ENCODE results near the gene DNM3. TPM values are rescaled to one million over a fixed set of nuclear protein-coding genes. Genes with fewer than 3 reads are reported as not detected.

DNM3 gene
- total RNA-seq, 1 experiment from 2014 or later: 2.7 TPM

- no CpG with 5 or more reads among the region's 2 CpGs for WGBS (ENCODE audit: extremely low coverage, insufficient read length, low lambda C conversion rate)
Measured at GRCh38 chr1:171922999-171923398, 81.7 kb downstream of the DNM3 start.

More at GRCh38 chr1:171922999-171923398, 81.7 kb downstream of the DNM3 start:
- no peak overlapping the region for H4K5ac ChIP-seq (ENCODE audit: insufficient read length, low read depth, low read length)
- H3K27me3 Mint-ChIP-seq (ENCODE audit: low read depth): no peaks in the 10 kb centered on the region
- H3T11ph ChIP-seq (ENCODE audit: low read length): no peak overlapping the region
- no peak overlapping the region for H3K4ac ChIP-seq (ENCODE audit: low read depth, low read length)
- no peaks in the 10 kb centered on the region for H3K79me2 ChIP-seq (ENCODE audit: insufficient read depth, low read length)
- H3K9ac ChIP-seq (ENCODE audit: extremely low read depth, insufficient read length, low read length): no peak overlapping the region
- no peaks in the 10 kb centered on the region for H4K20me1 ChIP-seq (ENCODE audit: control insufficient read depth, insufficient read depth, insufficient read length)
- H3K4me3 Mint-ChIP-seq: no peak overlapping the region
- H2AK5ac ChIP-seq (ENCODE audit: insufficient read length, low read length): no peak overlapping the region
- H3K36me3 Mint-ChIP-seq (ENCODE audit: insufficient read depth in 1 of 3, low read depth in 3 of 3): peaks cover 0 to 3% (median 3%) of the 10 kb centered on the region in 3 experiments; a peak in 3 of 7 replicates
- no peaks in the 10 kb centered on the region for H3K9me3 ChIP-seq (ENCODE audit: control insufficient read depth, low read depth, low read length)
- H2BK15ac ChIP-seq (ENCODE audit: low read depth, low read length): no peak overlapping the region
- no peak overlapping the region for H3K18ac ChIP-seq (ENCODE audit: insufficient read length, low read depth, low read length)
- no peaks in the 10 kb centered on the region for H3K23me2 ChIP-seq (ENCODE audit: insufficient read length, low read depth, low read length, poor library complexity, severe bottlenecking)
- H3K4me1 ChIP-seq (ENCODE audit: insufficient read depth, low read length): no peaks in the 10 kb centered on the region
- peaks cover 0 to 5% of the 10 kb centered on the region in 2 experiments; a peak in 2 of 4 replicates for H3K4me1 Mint-ChIP-seq
- no peak overlapping the region for H2BK5ac ChIP-seq (ENCODE audit: insufficient read length, low read length)
- no peak overlapping the region for H2BK12ac ChIP-seq (ENCODE audit: insufficient read length, low read depth, low read length)
- no peak overlapping the region for H3K56ac ChIP-seq (ENCODE audit: insufficient read length, low read depth, low read length)
- no peak overlapping the region for H3K27ac ChIP-seq (ENCODE audit: insufficient read length, low read depth, low read length)
- no peak overlapping the region for H4K8ac ChIP-seq (replicated peaks; ENCODE audit: insufficient read length, low read depth, low read length)
- no peak for TF ChIP-seq CTCF (conservative IDR thresholded peaks at IDR 0.05)
- no peak for DNase-seq
- no peak overlapping the region for H3K4me2 ChIP-seq (ENCODE audit: insufficient read depth, insufficient read length, low read length)
- H3K79me1 ChIP-seq (ENCODE audit: insufficient read depth, low read depth, low read length, poor library complexity, severe bottlenecking): no peaks in the 10 kb centered on the region
- H4K91ac ChIP-seq (ENCODE audit: insufficient read length, low read depth, low read length): no peak overlapping the region
- H3K27me3 ChIP-seq (ENCODE audit: insufficient read depth, low read length): no peaks in the 10 kb centered on the region
- no peak overlapping the region for H3K14ac ChIP-seq (ENCODE audit: insufficient read depth, low read length)
- no peak overlapping the region for H2AFZ ChIP-seq (ENCODE audit: low read length)
- no peaks in the 10 kb centered on the region; a peak in 1 of 5 replicates for H3K9me3 Mint-ChIP-seq
- H3K23ac ChIP-seq (ENCODE audit: insufficient read length, low read depth, low read length): no peak overlapping the region
- H2BK20ac ChIP-seq (ENCODE audit: low read depth, low read length, poor library complexity, severe bottlenecking): no peak overlapping the region
- no peak overlapping the region for H3K27ac Mint-ChIP-seq
- H2BK120ac ChIP-seq (ENCODE audit: low read depth, low read length, poor library complexity, severe bottlenecking): no peak overlapping the region
